Activated T-helper 17 cell treated with anti-CD3 and anti-CD28 coated beads, Interleukin-2, amount 50 U/mL, for 72 hours (primary cell): ENCODE data around the gene GRID2IP. TPM values are rescaled to one million over a fixed set of nuclear protein-coding genes. Genes with fewer than 3 reads are reported as not detected.
"Not testable (repeated sequence)": the region's sequence is repeated elsewhere in the genome, so short reads cannot be mapped to it uniquely, and the experiment has no call there.

Experiments
- ATAC-seq: fragments of 150-1000 bp; cut with Tn5 transposase; replicated peaks from 2 replicates; pipeline ENCODE4 v1.10.0; 2021; ENCODE audit warnings: mild to moderate bottlenecking, moderate library complexity
- H3K27ac Mint-ChIP-seq: one replicate; pipeline ENCODE4 v1.8.0; 2022; ENCODE audit warnings: mixed read lengths
- H3K27me3 Mint-ChIP-seq: one replicate; pipeline ENCODE4 v1.8.0; 2022; ENCODE audit warnings: mixed read lengths
- H3K36me3 Mint-ChIP-seq: one replicate; pipeline ENCODE4 v1.8.0; 2022; ENCODE audit warnings: low read depth, mild to moderate bottlenecking, mixed read lengths
- H3K4me1 Mint-ChIP-seq: one replicate; pipeline ENCODE4 v1.8.0; 2022; ENCODE audit warnings: mixed read lengths
- H3K4me3 Mint-ChIP-seq: one replicate; pipeline ENCODE4 v1.8.0; 2022; ENCODE audit warnings: mild to moderate bottlenecking, mixed read lengths
- H3K9me3 Mint-ChIP-seq: one replicate; pipeline ENCODE4 v1.8.0; 2022; ENCODE audit warnings: mixed read lengths
- total RNA-seq, 2 donors: library from RNA; stranded (reverse); gene quantifications; one replicate each; pipeline ENCODE4 v1.2.3, GENCODE V29; 2022

The GRID2IP gene
- total RNA-seq = under 1 TPM; 0.26 to 0.32 TPM

- Mint-ChIP-seq H3K27me3 (no peaks in the 10 kb centered on the region), H3K36me3 (no peaks in the 10 kb centered on the region)
- no peak for ATAC-seq
Observed at GRCh38 chr7:6551016-6551511, at the start of gene GRID2IP. GRID2IP (minus strand) TSS chr7:6551461; CDS start chr7:6551436, 25 bp downstream.

GRCh38 chr7:6600093-6600492 is 48.8 kb upstream of the GRID2IP start:
- H3K27me3 Mint-ChIP-seq = no peaks in the 10 kb centered on the region
- H3K9me3 Mint-ChIP-seq = no peaks in the 10 kb centered on the region
- no peak overlapping the region for H3K27ac Mint-ChIP-seq
- peaks cover 97% of the 10 kb centered on the region for H3K36me3 Mint-ChIP-seq
- no peak overlapping the region for H3K4me3 Mint-ChIP-seq
- no peak for ATAC-seq
- H3K4me1 Mint-ChIP-seq = peaks cover 5% of the 10 kb centered on the region

More at GRCh38 chr7:6551016-6551511, at the start of gene GRID2IP:
- Mint-ChIP-seq H3K9me3 (no peaks in the 10 kb centered on the region), H3K4me3 (no peak within 1 kb of the TSS), H3K27ac (no peak within 1 kb of the TSS), H3K4me1 (no peaks in the 10 kb centered on the region)

GRCh38 chr7:6590645-6591110 is 39.4 kb upstream of the GRID2IP start:
- Mint-ChIP-seq H3K4me1 (no peaks in the 10 kb centered on the region), H3K4me3 (peak overlapping the region; percentile 93), H3K9me3 (no peaks in the 10 kb centered on the region), H3K27me3 (no peaks in the 10 kb centered on the region), H3K36me3 (peaks cover 80% of the 10 kb centered on the region), H3K27ac (peak overlapping the region; percentile 89)
- peak; percentile 17 for ATAC-seq

DNA sequence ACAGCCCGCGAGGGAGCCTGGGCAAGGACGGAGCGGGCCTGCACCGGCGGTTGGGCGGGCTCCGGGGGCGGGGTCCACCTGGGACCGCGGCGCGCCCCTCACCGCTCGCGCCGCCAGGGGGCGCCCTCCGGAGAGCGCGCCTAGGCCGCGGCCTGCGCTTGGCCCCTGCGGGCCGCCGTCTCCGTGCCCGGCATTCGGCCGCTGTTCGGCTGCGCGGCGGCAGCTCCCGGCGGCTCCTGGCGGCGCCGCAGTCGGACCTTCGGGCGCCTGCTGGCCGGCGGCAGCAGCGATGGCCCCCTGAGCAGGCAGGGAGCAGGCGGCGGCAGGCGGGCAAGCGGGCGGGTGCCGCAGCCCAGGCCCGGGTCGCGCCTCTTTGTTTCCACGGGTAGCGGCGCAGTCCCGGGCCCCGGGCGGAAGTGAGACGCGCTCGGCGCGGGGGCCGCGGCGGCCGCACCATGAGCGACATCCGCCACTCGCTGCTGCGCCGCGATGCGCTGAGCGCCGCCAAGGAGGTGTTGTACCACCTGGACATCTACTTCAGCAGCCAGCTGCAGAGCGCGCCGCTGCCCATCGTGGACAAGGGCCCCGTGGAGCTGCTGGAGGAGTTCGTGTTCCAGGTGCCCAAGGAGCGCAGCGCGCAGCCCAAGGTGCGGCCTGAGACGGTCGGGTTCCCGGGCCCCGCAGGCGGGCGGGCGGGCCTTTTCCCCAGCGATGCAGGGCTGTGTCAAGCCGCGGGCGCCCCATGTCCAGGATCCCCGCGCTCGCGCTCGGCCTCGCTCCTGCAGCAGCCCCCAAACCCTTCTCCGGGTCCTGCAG is 38.8 kb upstream of the GRID2IP start, which contains the start of gene INTS15:
TSS of gene INTS15 (plus strand) at position 193 of the 816 bp plus-strand sequence. CDS start at position 456, 263 bp downstream.
- no peaks in the 10 kb centered on the region for H3K4me1 Mint-ChIP-seq
- no peaks in the 10 kb centered on the region for H3K27me3 Mint-ChIP-seq
- ATAC-seq = peak; percentile 92
- peak within 1 kb of the TSS; percentile 89 for H3K27ac Mint-ChIP-seq
- no peaks in the 10 kb centered on the region for H3K9me3 Mint-ChIP-seq
- H3K4me3 Mint-ChIP-seq = peak within 1 kb of the TSS; percentile 93
- H3K36me3 Mint-ChIP-seq = peaks cover 77% of the 10 kb centered on the region

DNA sequence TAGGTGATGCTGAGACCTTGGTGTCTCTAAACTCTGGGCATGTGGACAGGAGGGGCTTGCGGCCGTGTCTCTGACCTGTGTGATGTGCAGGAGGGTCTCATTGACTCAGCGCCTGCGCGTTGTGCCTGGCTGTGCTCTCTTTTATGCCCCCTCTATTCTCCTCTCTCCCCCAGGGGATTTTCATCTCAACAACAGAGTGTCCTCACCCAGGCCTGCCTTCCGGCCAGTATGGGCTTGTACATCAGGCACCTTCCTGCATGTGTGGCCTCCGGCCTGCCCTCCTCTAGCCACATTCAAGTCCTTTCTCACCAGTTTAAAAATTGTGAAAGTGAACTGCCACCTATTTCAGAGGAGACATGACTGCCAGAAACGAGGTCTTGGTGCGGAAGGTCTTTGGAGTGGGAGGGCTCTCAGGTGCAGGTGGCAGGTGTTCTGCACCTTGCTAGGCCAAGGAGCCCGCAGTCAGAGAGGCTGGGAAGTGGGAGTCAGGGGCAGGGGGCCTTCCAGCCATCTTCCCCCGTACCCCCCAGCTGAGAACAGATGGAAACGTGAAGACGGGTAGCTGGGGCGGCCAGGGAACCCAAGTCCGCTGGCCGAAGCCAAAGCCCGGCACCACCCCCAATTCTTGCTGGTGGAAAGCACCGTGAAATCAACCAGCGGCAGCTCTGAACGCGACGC is 38.0 kb upstream of the GRID2IP start:
- Mint-ChIP-seq H3K9me3 (no peaks in the 10 kb centered on the region), H3K36me3 (peaks cover 76% of the 10 kb centered on the region), H3K27ac (peak overlapping the region; percentile 76), H3K4me3 (peak overlapping the region; percentile 62), H3K4me1 (no peaks in the 10 kb centered on the region), H3K27me3 (no peaks in the 10 kb centered on the region)
- no peak for ATAC-seq

DNA sequence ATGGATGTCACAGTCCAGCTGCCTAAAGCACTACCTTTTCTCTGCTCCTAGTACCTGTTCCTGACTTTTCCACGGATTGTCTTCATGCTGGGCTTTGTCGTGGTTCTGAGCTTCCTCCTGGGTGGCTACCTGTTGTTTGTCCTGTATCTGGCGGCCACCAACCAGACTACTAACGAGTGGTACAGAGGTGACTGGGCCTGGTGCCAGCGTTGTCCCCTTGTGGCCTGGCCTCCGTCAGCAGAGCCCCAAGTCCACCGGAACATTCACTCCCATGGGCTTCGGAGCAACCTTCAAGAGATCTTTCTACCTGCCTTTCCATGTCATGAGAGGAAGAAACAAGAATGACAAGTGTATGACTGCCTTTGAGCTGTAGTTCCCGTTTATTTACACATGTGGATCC is 37.3 kb upstream of the GRID2IP start:
- Mint-ChIP-seq H3K4me1 (no peaks in the 10 kb centered on the region), H3K4me3 (peak overlapping the region; percentile 62), H3K27ac (no peak overlapping the region), H3K9me3 (no peaks in the 10 kb centered on the region), H3K36me3 (peaks cover 71% of the 10 kb centered on the region), H3K27me3 (no peaks in the 10 kb centered on the region)
- no peak for ATAC-seq

- not testable (repeated sequence) for H3K4me3 Mint-ChIP-seq, H3K27ac Mint-ChIP-seq, H3K4me1 Mint-ChIP-seq, ATAC-seq, H3K27me3 Mint-ChIP-seq, H3K9me3 Mint-ChIP-seq
- H3K36me3 Mint-ChIP-seq = peaks cover 72% of the 10 kb centered on the region
Observed at GRCh38 chr7:6585746-6586432, 34.6 kb upstream of the GRID2IP start.

DNA sequence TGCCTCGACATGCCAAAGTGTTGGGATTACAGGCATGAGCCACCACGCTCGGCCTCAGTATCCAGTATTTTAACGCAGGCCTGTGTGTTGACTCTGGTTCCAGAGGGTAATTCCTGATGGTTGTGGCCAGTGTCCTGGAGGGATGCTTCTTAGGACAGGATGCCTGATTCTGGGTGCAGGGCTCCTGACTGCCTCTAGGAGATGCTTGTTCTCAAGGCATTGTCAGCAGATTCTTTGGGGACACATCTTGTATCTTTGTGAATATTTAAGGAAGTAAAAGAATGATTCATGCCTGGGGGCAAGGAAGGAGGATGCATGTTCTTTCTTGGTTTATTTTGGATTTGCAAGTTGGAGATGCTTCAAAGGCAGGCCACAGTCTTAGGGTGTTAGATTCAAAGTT is 28.2 kb upstream of the GRID2IP start:
- Mint-ChIP-seq H3K27ac (no peak overlapping the region), H3K27me3 (no peaks in the 10 kb centered on the region), H3K36me3 (peaks cover 36% of the 10 kb centered on the region), H3K9me3 (no peaks in the 10 kb centered on the region), H3K4me3 (peak overlapping the region; percentile 83), H3K4me1 (no peaks in the 10 kb centered on the region)
- ATAC-seq = no peak

GRCh38 chr7:6578114-6579084 is 27.1 kb upstream of the GRID2IP start:
- Mint-ChIP-seq H3K4me3 (peak overlapping the region; percentile 83), H3K9me3 (no peaks in the 10 kb centered on the region), H3K27ac (peak overlapping the region; percentile 91), H3K36me3 (peaks cover 32% of the 10 kb centered on the region), H3K4me1 (no peaks in the 10 kb centered on the region), H3K27me3 (no peaks in the 10 kb centered on the region)
- ATAC-seq = no peak

- H3K4me3 Mint-ChIP-seq = peak within 1 kb of the TSS; percentile 83
- peak within 1 kb of the TSS; percentile 91 for H3K27ac Mint-ChIP-seq
- H3K4me1 Mint-ChIP-seq = no peaks in the 10 kb centered on the region
- no peaks in the 10 kb centered on the region for H3K9me3 Mint-ChIP-seq
- peaks cover 23% of the 10 kb centered on the region for H3K36me3 Mint-ChIP-seq
- peaks cover 3% of the 10 kb centered on the region for H3K27me3 Mint-ChIP-seq
- peak; percentile 99 for ATAC-seq
Observed at GRCh38 chr7:6577369-6578113, 26.3 kb upstream of the GRID2IP start, which contains the start of gene ZDHHC4. ZDHHC4 (plus strand) TSS chr7:6577454; CDS start chr7:6580562, 3,108 bp downstream.

GRCh38 chr7:6576867-6577368 is 25.7 kb upstream of the GRID2IP start:
- not testable (repeated sequence) for ATAC-seq, H3K27ac Mint-ChIP-seq, H3K9me3 Mint-ChIP-seq, H3K27me3 Mint-ChIP-seq, H3K4me1 Mint-ChIP-seq
- H3K4me3 Mint-ChIP-seq = peak overlapping the region; percentile 83
- H3K36me3 Mint-ChIP-seq = peaks cover 17% of the 10 kb centered on the region

DNA sequence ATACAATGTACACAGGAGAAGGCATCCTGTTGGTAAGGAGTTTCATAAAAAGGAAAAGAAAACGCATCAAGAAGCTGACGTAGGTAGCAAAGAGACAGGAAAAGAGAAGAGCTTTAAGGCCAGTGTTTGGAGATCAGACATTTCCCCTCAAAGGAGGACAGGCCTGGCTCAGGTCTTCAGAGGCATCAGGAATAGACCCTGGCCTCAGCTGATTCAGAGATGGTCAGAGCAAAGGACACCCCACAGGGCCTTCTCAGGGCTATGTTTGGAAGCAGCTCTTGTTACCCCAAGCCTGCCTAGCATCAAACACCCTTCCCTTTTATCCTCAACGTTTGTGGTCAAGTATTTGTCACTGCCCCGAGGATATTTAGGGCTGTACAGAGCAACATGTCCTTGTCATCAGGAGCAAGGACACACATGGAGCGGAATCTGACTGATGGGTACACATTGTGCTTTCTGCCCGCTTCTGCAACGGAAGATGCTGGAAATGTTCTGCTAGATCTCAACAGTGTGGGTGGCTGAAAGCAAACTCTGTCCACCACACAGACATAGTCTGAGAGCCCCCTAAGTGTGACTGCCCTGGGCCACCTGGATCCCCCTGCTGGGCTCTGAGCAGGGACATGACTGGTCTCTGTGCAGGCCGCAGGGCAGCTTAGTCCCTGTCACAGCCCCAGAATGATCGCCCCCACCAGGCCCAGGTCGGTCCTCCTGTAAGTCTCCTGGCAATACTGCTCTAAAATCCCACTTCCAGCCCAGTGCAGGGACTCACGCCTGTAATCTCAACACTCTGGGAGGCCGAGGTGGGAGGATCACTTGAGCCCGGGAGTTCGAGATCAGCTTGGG is 25.0 kb upstream of the GRID2IP start:
- H3K4me1 Mint-ChIP-seq = no peaks in the 10 kb centered on the region
- H3K9me3 Mint-ChIP-seq = no peaks in the 10 kb centered on the region
- ATAC-seq = no peak
- H3K27me3 Mint-ChIP-seq = peaks cover 4% of the 10 kb centered on the region
- no peak overlapping the region for H3K27ac Mint-ChIP-seq
- peaks cover 10% of the 10 kb centered on the region for H3K36me3 Mint-ChIP-seq
- H3K4me3 Mint-ChIP-seq = peak overlapping the region; percentile 83
